ENCODE results near the gene EPHA6. TPM values are rescaled to one million over a fixed set of nuclear protein-coding genes. Genes with fewer than 3 reads are reported as not detected.

Gene EPHA6
- total RNA-seq, 1 donor from 2014 or later: not detected

- Histone ChIP-seq H3K27me3 (ENCODE audit: control insufficient read depth, insufficient read depth, low read length) (no peaks in the 10 kb centered on the region), H3K4me3 (ENCODE audit: low read depth, low read length) (no peak overlapping the region), H3K36me3 (ENCODE audit: control insufficient read depth, insufficient read depth, low read length) (no peaks in the 10 kb centered on the region)
- TF ChIP-seq CTCF (IDR thresholded peaks at IDR 0.05; ENCODE audit: insufficient read depth, low read length, poor library complexity, severe bottlenecking): no peak
- DNase-seq (ENCODE audit: low read depth): no peak
Measured at GRCh38 chr3:97057365-97057764, 243.0 kb downstream of the EPHA6 start.

- Histone ChIP-seq H3K27me3 (ENCODE audit: control insufficient read depth, insufficient read depth, low read length) (no peaks in the 10 kb centered on the region), H3K36me3 (ENCODE audit: control insufficient read depth, insufficient read depth, low read length) (no peaks in the 10 kb centered on the region), H3K4me3 (ENCODE audit: low read depth, low read length) (no peak overlapping the region)
- no peak for TF ChIP-seq CTCF (IDR thresholded peaks at IDR 0.05; ENCODE audit: insufficient read depth, low read length, poor library complexity, severe bottlenecking)
- DNase-seq (ENCODE audit: low read depth): no peak
Measured at GRCh38 chr3:97059168-97059567, 244.8 kb downstream of the EPHA6 start.

- Histone ChIP-seq H3K27me3 (ENCODE audit: control insufficient read depth, insufficient read depth, low read length) (no peaks in the 10 kb centered on the region), H3K36me3 (ENCODE audit: control insufficient read depth, insufficient read depth, low read length) (no peaks in the 10 kb centered on the region), H3K4me3 (ENCODE audit: low read depth, low read length) (no peak overlapping the region)
- DNase-seq (ENCODE audit: low read depth): no peak
- TF ChIP-seq CTCF (IDR thresholded peaks at IDR 0.05; ENCODE audit: insufficient read depth, low read length, poor library complexity, severe bottlenecking): no peak
Measured at GRCh38 chr3:97066531-97066930, 252.1 kb downstream of the EPHA6 start.

- H3K27me3 ChIP-seq (ENCODE audit: control insufficient read depth, insufficient read depth, low read length): no peaks in the 10 kb centered on the region
- no peaks in the 10 kb centered on the region for H3K36me3 ChIP-seq (ENCODE audit: control insufficient read depth, insufficient read depth, low read length)
- TF ChIP-seq CTCF (IDR thresholded peaks at IDR 0.05; ENCODE audit: insufficient read depth, low read length, poor library complexity, severe bottlenecking): no peak
- no peak for DNase-seq (ENCODE audit: low read depth)
- H3K4me3 ChIP-seq (ENCODE audit: low read depth, low read length): no peak overlapping the region
Measured at GRCh38 chr3:97070302-97070701, 255.9 kb downstream of the EPHA6 start.

- no peak overlapping the region for H3K4me3 ChIP-seq (ENCODE audit: low read depth, low read length)
- no peak for TF ChIP-seq CTCF (IDR thresholded peaks at IDR 0.05; ENCODE audit: insufficient read depth, low read length, poor library complexity, severe bottlenecking)
- H3K36me3 ChIP-seq (ENCODE audit: control insufficient read depth, insufficient read depth, low read length): no peaks in the 10 kb centered on the region
Measured at GRCh38 chr3:97074546-97074945, 260.2 kb downstream of the EPHA6 start.

GRCh38 chr3:97076673-97077072 is 262.3 kb downstream of the EPHA6 start:
- TF ChIP-seq CTCF (IDR thresholded peaks at IDR 0.05; ENCODE audit: insufficient read depth, low read length, poor library complexity, severe bottlenecking): no peak
- Histone ChIP-seq H3K36me3 (ENCODE audit: control insufficient read depth, insufficient read depth, low read length) (no peaks in the 10 kb centered on the region), H3K4me3 (ENCODE audit: low read depth, low read length) (no peak overlapping the region), H3K27me3 (ENCODE audit: control insufficient read depth, insufficient read depth, low read length) (no peaks in the 10 kb centered on the region)
- no peak for DNase-seq (ENCODE audit: low read depth)

More at GRCh38 chr3:97074546-97074945, 260.2 kb downstream of the EPHA6 start:
- no peaks in the 10 kb centered on the region for H3K27me3 ChIP-seq (ENCODE audit: control insufficient read depth, insufficient read depth, low read length)
- DNase-seq (ENCODE audit: low read depth): no peak
